HepG2 (cell line): Measurements from ENCODE around the gene QPCT.

Experiments
- KLF13 ChIP-seq: sonication (generic); formaldehyde crosslinking; IDR thresholded peaks from 2 replicates; pipeline ENCODE4 v1.4.0; 2020; ENCODE audit warnings: mild to moderate bottlenecking, missing genetic modification reagents
- ZNF746 ChIP-seq: sonication (generic); formaldehyde crosslinking; IDR thresholded peaks from 2 replicates; pipeline ENCODE4 v1.8.0; 2022; ENCODE audit warnings: mild to moderate bottlenecking, missing genetic modification reagents
- TF ChIP-seq, protein P1 (sequence below), 2 experiments: IDR thresholded peaks; 2 replicates each; pipeline ENCODE4 v1.6.1; 2011 to 2012; ENCODE audit warnings: low read length in 2 of 2, borderline replicate concordance in 1 of 2, low read depth in 1 of 2, mild to moderate bottlenecking in 1 of 2, moderate library complexity in 1 of 2
- TF ChIP-seq, protein P2 (sequence below), 2 experiments: sonication (generic) in 1 of 2; formaldehyde crosslinking in 1 of 2; IDR thresholded peaks; 2 replicates each; pipeline versions ENCODE4 v1.5.1 to v1.6.1; 2011 to 2020; ENCODE audit warnings: borderline replicate concordance in 1 of 2, low read depth in 1 of 2, low read length in 1 of 2, mild to moderate bottlenecking in 1 of 2, missing genetic modification reagents in 1 of 2, moderate library complexity in 1 of 2

DNA sequence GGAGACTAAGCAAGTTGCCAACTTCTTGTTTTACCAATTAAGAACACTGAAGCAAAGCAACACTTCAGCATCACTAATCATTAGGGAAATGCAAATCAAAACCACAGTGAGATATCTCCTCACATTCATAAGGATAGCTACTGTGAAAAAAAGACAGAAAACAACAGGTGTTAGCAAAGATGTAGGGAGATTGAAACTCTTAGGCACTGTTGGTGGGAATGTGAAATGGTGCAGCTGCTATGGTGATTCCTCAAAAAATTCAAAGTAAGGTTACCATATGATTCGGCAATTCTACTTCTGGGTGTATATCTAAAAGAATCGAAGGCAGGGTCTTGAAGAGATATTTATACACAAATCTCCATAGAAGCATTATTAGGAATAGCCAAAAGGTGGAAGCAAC lies 11.2 kb upstream of the QPCT start:
- TF ChIP-seq, protein P1, sequence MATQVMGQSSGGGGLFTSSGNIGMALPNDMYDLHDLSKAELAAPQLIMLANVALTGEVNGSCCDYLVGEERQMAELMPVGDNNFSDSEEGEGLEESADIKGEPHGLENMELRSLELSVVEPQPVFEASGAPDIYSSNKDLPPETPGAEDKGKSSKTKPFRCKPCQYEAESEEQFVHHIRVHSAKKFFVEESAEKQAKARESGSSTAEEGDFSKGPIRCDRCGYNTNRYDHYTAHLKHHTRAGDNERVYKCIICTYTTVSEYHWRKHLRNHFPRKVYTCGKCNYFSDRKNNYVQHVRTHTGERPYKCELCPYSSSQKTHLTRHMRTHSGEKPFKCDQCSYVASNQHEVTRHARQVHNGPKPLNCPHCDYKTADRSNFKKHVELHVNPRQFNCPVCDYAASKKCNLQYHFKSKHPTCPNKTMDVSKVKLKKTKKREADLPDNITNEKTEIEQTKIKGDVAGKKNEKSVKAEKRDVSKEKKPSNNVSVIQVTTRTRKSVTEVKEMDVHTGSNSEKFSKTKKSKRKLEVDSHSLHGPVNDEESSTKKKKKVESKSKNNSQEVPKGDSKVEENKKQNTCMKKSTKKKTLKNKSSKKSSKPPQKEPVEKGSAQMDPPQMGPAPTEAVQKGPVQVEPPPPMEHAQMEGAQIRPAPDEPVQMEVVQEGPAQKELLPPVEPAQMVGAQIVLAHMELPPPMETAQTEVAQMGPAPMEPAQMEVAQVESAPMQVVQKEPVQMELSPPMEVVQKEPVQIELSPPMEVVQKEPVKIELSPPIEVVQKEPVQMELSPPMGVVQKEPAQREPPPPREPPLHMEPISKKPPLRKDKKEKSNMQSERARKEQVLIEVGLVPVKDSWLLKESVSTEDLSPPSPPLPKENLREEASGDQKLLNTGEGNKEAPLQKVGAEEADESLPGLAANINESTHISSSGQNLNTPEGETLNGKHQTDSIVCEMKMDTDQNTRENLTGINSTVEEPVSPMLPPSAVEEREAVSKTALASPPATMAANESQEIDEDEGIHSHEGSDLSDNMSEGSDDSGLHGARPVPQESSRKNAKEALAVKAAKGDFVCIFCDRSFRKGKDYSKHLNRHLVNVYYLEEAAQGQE (IDR thresholded peaks at IDR 0.05; ENCODE audit: borderline replicate concordance in 1 of 2, low read depth in 1 of 2, low read length in 2 of 2): no peak
- TF ChIP-seq, protein P2, sequence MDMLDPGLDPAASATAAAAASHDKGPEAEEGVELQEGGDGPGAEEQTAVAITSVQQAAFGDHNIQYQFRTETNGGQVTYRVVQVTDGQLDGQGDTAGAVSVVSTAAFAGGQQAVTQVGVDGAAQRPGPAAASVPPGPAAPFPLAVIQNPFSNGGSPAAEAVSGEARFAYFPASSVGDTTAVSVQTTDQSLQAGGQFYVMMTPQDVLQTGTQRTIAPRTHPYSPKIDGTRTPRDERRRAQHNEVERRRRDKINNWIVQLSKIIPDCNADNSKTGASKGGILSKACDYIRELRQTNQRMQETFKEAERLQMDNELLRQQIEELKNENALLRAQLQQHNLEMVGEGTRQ (IDR thresholded peaks at IDR 0.05; ENCODE audit: low read depth, low read length): no peak
- TF ChIP-seq, protein P2 (CRISPR knock-in tag; IDR thresholded peaks at IDR 0.05; ENCODE audit: borderline replicate concordance): no peak
- TF ChIP-seq ZNF746 (CRISPR knock-in tag) (no peak), KLF13 (CRISPR knock-in tag) (no peak)
